Ovary (tissue), 3 donors: ENCODE measurements around the gene RPS3A.

ENCODE experiments used
- EP300 ChIP-seq: sonication (generic); formaldehyde crosslinking; IDR thresholded peaks from one replicate; pipeline ENCODE4 v1.6.1; 2017; ENCODE audit warnings: antibody characterized with exemption
- POLR2A ChIP-seq: fragments of 450-650 bp; IDR thresholded peaks from one replicate; pipeline ENCODE4 v1.6.1; 2017; ENCODE audit warnings: antibody characterized with exemption, mild to moderate bottlenecking, moderate library complexity
- TF ChIP-seq, protein P1 (sequence below), 3 donors: fragments of 450-650 bp in 2 of 3; fragments of 200-600 bp in 1 of 3; IDR thresholded peaks; one replicate each; pipeline versions ENCODE4 v1.5.1 to v1.8.0; 2016 to 2022; ENCODE audit warnings: antibody characterized with exemption in 3 of 3, mild to moderate bottlenecking in 1 of 3
- donor health status: DM: no; HTN: no; CAD: no.

DNA sequence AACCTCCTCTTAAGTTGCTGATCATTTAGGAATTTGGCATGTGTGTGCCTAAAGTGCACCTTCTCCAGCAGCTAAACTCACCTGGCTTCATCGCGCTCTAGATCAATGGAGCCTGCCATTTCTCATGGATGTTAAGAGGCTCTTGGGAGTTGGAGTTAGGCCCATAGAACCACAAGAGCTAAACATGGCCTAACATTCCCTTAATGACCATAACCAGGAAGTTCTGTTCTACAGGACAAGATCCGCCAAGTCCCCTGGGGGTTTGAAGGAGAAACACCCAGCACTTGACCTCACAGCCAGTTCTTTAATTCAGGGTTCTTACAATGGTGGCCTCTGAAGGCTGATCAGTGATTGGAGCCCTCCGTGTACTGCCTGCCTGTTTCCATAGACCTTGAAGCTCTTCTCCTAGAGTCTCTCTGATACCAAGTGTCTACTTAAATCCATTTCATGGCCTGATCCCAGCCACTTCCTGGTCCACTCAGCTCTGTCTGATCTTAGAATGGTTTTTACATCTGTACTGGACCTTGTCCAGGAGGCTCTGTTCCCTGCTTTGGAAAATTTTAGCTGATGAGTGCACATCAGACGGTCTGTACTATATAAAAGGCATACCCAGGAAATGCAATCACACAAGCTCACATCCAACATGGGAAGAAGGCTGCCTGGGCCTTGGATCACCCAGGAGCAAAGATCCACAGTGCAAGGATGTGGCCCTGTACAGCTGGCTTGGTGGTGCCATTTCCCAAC, 45.1 kb downstream of the RPS3A start:
- TF ChIP-seq, protein P1, sequence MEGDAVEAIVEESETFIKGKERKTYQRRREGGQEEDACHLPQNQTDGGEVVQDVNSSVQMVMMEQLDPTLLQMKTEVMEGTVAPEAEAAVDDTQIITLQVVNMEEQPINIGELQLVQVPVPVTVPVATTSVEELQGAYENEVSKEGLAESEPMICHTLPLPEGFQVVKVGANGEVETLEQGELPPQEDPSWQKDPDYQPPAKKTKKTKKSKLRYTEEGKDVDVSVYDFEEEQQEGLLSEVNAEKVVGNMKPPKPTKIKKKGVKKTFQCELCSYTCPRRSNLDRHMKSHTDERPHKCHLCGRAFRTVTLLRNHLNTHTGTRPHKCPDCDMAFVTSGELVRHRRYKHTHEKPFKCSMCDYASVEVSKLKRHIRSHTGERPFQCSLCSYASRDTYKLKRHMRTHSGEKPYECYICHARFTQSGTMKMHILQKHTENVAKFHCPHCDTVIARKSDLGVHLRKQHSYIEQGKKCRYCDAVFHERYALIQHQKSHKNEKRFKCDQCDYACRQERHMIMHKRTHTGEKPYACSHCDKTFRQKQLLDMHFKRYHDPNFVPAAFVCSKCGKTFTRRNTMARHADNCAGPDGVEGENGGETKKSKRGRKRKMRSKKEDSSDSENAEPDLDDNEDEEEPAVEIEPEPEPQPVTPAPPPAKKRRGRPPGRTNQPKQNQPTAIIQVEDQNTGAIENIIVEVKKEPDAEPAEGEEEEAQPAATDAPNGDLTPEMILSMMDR (IDR thresholded peaks at IDR 0.05): no peak
- no peak for TF ChIP-seq POLR2A
- TF ChIP-seq EP300: no peak
